H1 (cell line): ENCODE measurements around the gene MS4A5. TPM values are rescaled to one million over a fixed set of nuclear protein-coding genes. Genes with fewer than 3 reads are reported as not detected.

Source experiments
- BRCA1 ChIP-seq: IDR thresholded peaks from 2 replicates; pipeline ENCODE4 v1.6.1; 2012; ENCODE audit warnings: low read depth, low read length, improper control_type of control experiment
- CHD2 ChIP-seq: IDR thresholded peaks from 2 replicates; pipeline ENCODE4 v1.6.1; 2012; ENCODE audit warnings: low read length, improper control_type of control experiment
- GABPA ChIP-seq: IDR thresholded peaks from 2 replicates; pipeline ENCODE4 v1.6.1; 2011; ENCODE audit warnings: mild to moderate bottlenecking, low read length, moderate library complexity, borderline replicate concordance; ENCODE audit not compliant: insufficient read depth
- JUN ChIP-seq: IDR thresholded peaks from 2 replicates; pipeline ENCODE4 v1.6.1; 2011; ENCODE audit warnings: low read depth, mild to moderate bottlenecking, improper control_type of control experiment, low read length
- RFX5 ChIP-seq: IDR thresholded peaks from 2 replicates; pipeline ENCODE4 v1.6.1; 2011; ENCODE audit warnings: low read depth, low read length, improper control_type of control experiment, borderline replicate concordance
- SP4 ChIP-seq: IDR thresholded peaks from 2 replicates; pipeline ENCODE4 v1.6.1; 2012; ENCODE audit warnings: low read length, inconsistent platforms
- SRF ChIP-seq: IDR thresholded peaks from 2 replicates; pipeline ENCODE4 v1.6.1; 2011; ENCODE audit warnings: mild to moderate bottlenecking, low read depth, low read length, moderate library complexity
- polyA plus RNA-seq, 7 experiments: library from polyadenylated mRNA; depleted of rRNA in 3 of 7; stranded (reverse) in 5 of 7; unstranded in 2 of 7; fragments of >200 nt in 5 of 7; fragments of 200-250 nt in 2 of 7; gene quantifications; 1 replicate in 5 of 7; 2 replicates in 1 of 7; 4 replicates in 1 of 7; pipeline versions ENCODE4 v1.2.1 to v1.2.3, GENCODE V29; 2011 to 2013; ENCODE audit warnings: missing spikeins in 2 of 7, mixed read lengths in 2 of 7
- total RNA-seq: library from RNA; stranded (reverse); fragmentation: NEBNext Ultra II Directional; extraction: Animal tissue kit (Norgen Biotek cat#: 25700); gene quantifications from 2 replicates; pipeline ENCODE4 v1.2.1, GENCODE V29; 2021
- TF ChIP-seq, protein P1 (sequence below): IDR thresholded peaks from 2 replicates; pipeline ENCODE4 v1.6.1; 2011; ENCODE audit warnings: low read length, improper control_type of control experiment
- TF ChIP-seq, protein P2 (sequence below): fragments of 300-600 bp; sonication (generic); IDR thresholded peaks from 2 replicates; pipeline ENCODE4 v1.7.1; 2012; ENCODE audit warnings: low read length, moderate library complexity, mild to moderate bottlenecking, inconsistent platforms; ENCODE audit not compliant: insufficient replicate concordance

The MS4A5 gene
- total and polyA plus RNA-seq, 2 of the 8 experiments (the other 6 are each of a cell fraction or from before 2014, with no cell fraction given) = not detected

DNA sequence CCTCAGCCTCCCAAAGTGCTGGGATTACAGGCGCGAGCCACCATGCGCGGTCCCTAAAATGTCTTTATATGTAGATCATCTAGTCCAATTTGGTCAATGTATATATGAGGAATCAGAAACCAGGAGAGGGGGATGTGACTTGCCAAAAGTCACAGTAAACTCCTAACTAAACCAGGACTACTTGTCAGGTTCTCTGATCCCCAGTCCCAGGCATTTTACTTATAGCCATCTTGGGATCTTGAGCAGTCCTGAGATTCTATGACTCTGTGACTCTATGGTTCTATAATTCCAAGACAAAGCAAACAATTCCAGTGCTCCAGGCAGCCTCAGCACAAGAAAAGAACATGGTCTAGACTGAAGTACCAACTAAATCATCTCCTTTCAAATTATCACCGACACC, at the start of gene MS4A5 (continued):
- no peak for TF ChIP-seq GABPA
- TF ChIP-seq RFX5 = no peak
- TF ChIP-seq CHD2 = no peak
- TF ChIP-seq, protein P1, sequence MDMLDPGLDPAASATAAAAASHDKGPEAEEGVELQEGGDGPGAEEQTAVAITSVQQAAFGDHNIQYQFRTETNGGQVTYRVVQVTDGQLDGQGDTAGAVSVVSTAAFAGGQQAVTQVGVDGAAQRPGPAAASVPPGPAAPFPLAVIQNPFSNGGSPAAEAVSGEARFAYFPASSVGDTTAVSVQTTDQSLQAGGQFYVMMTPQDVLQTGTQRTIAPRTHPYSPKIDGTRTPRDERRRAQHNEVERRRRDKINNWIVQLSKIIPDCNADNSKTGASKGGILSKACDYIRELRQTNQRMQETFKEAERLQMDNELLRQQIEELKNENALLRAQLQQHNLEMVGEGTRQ = no peak
- TF ChIP-seq, protein P2, sequence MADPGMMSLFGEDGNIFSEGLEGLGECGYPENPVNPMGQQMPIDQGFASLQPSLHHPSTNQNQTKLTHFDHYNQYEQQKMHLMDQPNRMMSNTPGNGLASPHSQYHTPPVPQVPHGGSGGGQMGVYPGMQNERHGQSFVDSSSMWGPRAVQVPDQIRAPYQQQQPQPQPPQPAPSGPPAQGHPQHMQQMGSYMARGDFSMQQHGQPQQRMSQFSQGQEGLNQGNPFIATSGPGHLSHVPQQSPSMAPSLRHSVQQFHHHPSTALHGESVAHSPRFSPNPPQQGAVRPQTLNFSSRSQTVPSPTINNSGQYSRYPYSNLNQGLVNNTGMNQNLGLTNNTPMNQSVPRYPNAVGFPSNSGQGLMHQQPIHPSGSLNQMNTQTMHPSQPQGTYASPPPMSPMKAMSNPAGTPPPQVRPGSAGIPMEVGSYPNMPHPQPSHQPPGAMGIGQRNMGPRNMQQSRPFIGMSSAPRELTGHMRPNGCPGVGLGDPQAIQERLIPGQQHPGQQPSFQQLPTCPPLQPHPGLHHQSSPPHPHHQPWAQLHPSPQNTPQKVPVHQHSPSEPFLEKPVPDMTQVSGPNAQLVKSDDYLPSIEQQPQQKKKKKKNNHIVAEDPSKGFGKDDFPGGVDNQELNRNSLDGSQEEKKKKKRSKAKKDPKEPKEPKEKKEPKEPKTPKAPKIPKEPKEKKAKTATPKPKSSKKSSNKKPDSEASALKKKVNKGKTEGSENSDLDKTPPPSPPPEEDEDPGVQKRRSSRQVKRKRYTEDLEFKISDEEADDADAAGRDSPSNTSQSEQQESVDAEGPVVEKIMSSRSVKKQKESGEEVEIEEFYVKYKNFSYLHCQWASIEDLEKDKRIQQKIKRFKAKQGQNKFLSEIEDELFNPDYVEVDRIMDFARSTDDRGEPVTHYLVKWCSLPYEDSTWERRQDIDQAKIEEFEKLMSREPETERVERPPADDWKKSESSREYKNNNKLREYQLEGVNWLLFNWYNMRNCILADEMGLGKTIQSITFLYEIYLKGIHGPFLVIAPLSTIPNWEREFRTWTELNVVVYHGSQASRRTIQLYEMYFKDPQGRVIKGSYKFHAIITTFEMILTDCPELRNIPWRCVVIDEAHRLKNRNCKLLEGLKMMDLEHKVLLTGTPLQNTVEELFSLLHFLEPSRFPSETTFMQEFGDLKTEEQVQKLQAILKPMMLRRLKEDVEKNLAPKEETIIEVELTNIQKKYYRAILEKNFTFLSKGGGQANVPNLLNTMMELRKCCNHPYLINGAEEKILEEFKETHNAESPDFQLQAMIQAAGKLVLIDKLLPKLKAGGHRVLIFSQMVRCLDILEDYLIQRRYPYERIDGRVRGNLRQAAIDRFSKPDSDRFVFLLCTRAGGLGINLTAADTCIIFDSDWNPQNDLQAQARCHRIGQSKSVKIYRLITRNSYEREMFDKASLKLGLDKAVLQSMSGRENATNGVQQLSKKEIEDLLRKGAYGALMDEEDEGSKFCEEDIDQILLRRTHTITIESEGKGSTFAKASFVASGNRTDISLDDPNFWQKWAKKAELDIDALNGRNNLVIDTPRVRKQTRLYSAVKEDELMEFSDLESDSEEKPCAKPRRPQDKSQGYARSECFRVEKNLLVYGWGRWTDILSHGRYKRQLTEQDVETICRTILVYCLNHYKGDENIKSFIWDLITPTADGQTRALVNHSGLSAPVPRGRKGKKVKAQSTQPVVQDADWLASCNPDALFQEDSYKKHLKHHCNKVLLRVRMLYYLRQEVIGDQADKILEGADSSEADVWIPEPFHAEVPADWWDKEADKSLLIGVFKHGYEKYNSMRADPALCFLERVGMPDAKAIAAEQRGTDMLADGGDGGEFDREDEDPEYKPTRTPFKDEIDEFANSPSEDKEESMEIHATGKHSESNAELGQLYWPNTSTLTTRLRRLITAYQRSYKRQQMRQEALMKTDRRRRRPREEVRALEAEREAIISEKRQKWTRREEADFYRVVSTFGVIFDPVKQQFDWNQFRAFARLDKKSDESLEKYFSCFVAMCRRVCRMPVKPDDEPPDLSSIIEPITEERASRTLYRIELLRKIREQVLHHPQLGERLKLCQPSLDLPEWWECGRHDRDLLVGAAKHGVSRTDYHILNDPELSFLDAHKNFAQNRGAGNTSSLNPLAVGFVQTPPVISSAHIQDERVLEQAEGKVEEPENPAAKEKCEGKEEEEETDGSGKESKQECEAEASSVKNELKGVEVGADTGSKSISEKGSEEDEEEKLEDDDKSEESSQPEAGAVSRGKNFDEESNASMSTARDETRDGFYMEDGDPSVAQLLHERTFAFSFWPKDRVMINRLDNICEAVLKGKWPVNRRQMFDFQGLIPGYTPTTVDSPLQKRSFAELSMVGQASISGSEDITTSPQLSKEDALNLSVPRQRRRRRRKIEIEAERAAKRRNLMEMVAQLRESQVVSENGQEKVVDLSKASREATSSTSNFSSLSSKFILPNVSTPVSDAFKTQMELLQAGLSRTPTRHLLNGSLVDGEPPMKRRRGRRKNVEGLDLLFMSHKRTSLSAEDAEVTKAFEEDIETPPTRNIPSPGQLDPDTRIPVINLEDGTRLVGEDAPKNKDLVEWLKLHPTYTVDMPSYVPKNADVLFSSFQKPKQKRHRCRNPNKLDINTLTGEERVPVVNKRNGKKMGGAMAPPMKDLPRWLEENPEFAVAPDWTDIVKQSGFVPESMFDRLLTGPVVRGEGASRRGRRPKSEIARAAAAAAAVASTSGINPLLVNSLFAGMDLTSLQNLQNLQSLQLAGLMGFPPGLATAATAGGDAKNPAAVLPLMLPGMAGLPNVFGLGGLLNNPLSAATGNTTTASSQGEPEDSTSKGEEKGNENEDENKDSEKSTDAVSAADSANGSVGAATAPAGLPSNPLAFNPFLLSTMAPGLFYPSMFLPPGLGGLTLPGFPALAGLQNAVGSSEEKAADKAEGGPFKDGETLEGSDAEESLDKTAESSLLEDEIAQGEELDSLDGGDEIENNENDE = no peak
- no peak for TF ChIP-seq BRCA1
- no peak for TF ChIP-seq SP4
- TF ChIP-seq JUN = no peak
- TF ChIP-seq SRF = no peak
